Measurements from ENCODE around the gene CCR1. TPM values are rescaled to one million over a fixed set of nuclear protein-coding genes. Genes with fewer than 3 reads are reported as not detected.

Gene CCR1
- total RNA-seq, 1 experiment from 2014 or later, result 0.28 TPM

- Histone ChIP-seq H3K4me3 (no peak overlapping the region), H3K36me3 (ENCODE audit: low read depth) (no peaks in the 10 kb centered on the region), H4K20me1 (ENCODE audit: insufficient read depth) (no peaks in the 10 kb centered on the region), H3K9me3 (ENCODE audit: insufficient read depth, low read depth) (no peaks in the 10 kb centered on the region), H3F3A (ENCODE audit: insufficient read depth, low read depth) (peaks cover 9% of the 10 kb centered on the region; the same call in 1 of the 2 replicates), H3K4me1 (replicated peaks; ENCODE audit: insufficient read depth) (peaks cover 22% of the 10 kb centered on the region), H3K27me3 (ENCODE audit: insufficient read depth, low read depth) (no peaks in the 10 kb centered on the region), H3K79me2 (ENCODE audit: low read depth) (no peaks in the 10 kb centered on the region), H3K27ac (peak overlapping the region; percentile 31; the same call in 1 of the 2 replicates), H3K9me2 (ENCODE audit: insufficient read depth) (no peaks in the 10 kb centered on the region), H2AFZ (no peak overlapping the region), H3K4me2 (peak overlapping the region; percentile 37)
- POLR2A ChIA-PET (ENCODE audit: unreplicated experiment), result no interaction called here
- BruUV-seq (replicated peaks), result no TSS peak
- intact Hi-C loops (cut with micrococcal nuclease; ENCODE audit: unreplicated experiment), result no loop called here
- CTCF ChIA-PET, result no interaction called here
- DNase-seq, result no peak
- TF ChIP-seq CTCF (conservative IDR thresholded peaks at IDR 0.05) (no peak), EZH2 (IDR thresholded peaks at IDR 0.05; ENCODE audit: low read depth) (no peak)
Observed at GRCh38 chr3:46243560-46243959, 35.4 kb upstream of the CCR1 start.

GRCh38 chr3:46242120-46242519 is 34.0 kb upstream of the CCR1 start, which contains the start of gene CCR3:
TSS of gene CCR3 (plus strand) at chr3:46242460. CDS start at chr3:46265159, 22,699 bp downstream.
- Histone ChIP-seq H3K4me2 (no peak within 1 kb of the TSS), H3K9me3 (ENCODE audit: insufficient read depth, low read depth) (no peaks in the 10 kb centered on the region), H3K79me2 (ENCODE audit: low read depth) (no peaks in the 10 kb centered on the region), H3K36me3 (ENCODE audit: low read depth) (no peaks in the 10 kb centered on the region), H3K27ac (peak within 1 kb of the TSS; percentile 31; the same call in 1 of the 2 replicates), H3K4me1 (replicated peaks; ENCODE audit: insufficient read depth) (peaks cover 22% of the 10 kb centered on the region), H4K20me1 (ENCODE audit: insufficient read depth) (no peaks in the 10 kb centered on the region), H2AFZ (no peak within 1 kb of the TSS), H3F3A (ENCODE audit: insufficient read depth, low read depth) (peaks cover 9% of the 10 kb centered on the region; the same call in 1 of the 2 replicates), H3K9me2 (ENCODE audit: insufficient read depth) (no peaks in the 10 kb centered on the region), H3K4me3 (no peak within 1 kb of the TSS), H3K27me3 (ENCODE audit: insufficient read depth, low read depth) (no peaks in the 10 kb centered on the region)
- TF ChIP-seq CTCF (conservative IDR thresholded peaks at IDR 0.05), result no peak
- no peak for TF ChIP-seq EZH2 (IDR thresholded peaks at IDR 0.05; ENCODE audit: low read depth)
- DNase-seq, result no peak
- no TSS peak for BruUV-seq (replicated peaks)
- POLR2A ChIA-PET (ENCODE audit: unreplicated experiment), result no interaction called here
- CTCF ChIA-PET, result interaction anchor here (0.7 kb wide), 1 partner anchor 8 kb away, joined by 3 read pairs; no protein-coding TSS in a partner anchor
- intact Hi-C loops (cut with micrococcal nuclease; ENCODE audit: unreplicated experiment), result no loop called here

- CTCF ChIA-PET, result no interaction called here
Observed at GRCh38 chr3:46239952-46240351, 31.8 kb upstream of the CCR1 start.

More at GRCh38 chr3:46239952-46240351, 31.8 kb upstream of the CCR1 start:
- Histone ChIP-seq H3K4me1 (replicated peaks; ENCODE audit: insufficient read depth) (peaks cover 22% of the 10 kb centered on the region), H4K20me1 (ENCODE audit: insufficient read depth) (no peaks in the 10 kb centered on the region), H3K4me3 (no peak overlapping the region), H3K4me2 (0 out of 2 replicates have a peak overlapping the region, but pooled peaks have one; percentile 12), H3K27ac (peak overlapping the region; percentile 44; the same call in 1 of the 2 replicates), H3F3A (ENCODE audit: insufficient read depth, low read depth) (peaks cover 9% of the 10 kb centered on the region; the same call in 1 of the 2 replicates), H3K9me2 (ENCODE audit: insufficient read depth) (no peaks in the 10 kb centered on the region), H3K27me3 (ENCODE audit: insufficient read depth, low read depth) (no peaks in the 10 kb centered on the region), H2AFZ (no peak overlapping the region), H3K9me3 (ENCODE audit: insufficient read depth, low read depth) (no peaks in the 10 kb centered on the region), H3K36me3 (ENCODE audit: low read depth) (no peaks in the 10 kb centered on the region), H3K79me2 (ENCODE audit: low read depth) (no peaks in the 10 kb centered on the region)
- TF ChIP-seq CTCF (conservative IDR thresholded peaks at IDR 0.05) (no peak), EZH2 (IDR thresholded peaks at IDR 0.05; ENCODE audit: low read depth) (no peak)
- intact Hi-C loops (cut with micrococcal nuclease; ENCODE audit: unreplicated experiment), result no loop called here
- POLR2A ChIA-PET (ENCODE audit: unreplicated experiment), result interaction anchor here (0.5 kb wide), 1 partner anchor 830 kb away, joined by 17 read pairs; no protein-coding TSS in a partner anchor
- no TSS peak for BruUV-seq (replicated peaks)
- no peak for DNase-seq
